Lower leg skin (tissue), 3 donors: ENCODE measurements around the gene KAZN.

Source experiments
- CTCF ChIP-seq, 3 donors: fragments of 450-650 bp; IDR thresholded peaks; one replicate each; pipeline ENCODE4 v1.5.1; 2016; ENCODE audit warnings: antibody characterized with exemption in 3 of 3, mild to moderate bottlenecking in 3 of 3, moderate library complexity in 2 of 3
- POLR2A ChIP-seq, 2 donors: fragments of 450-650 bp; IDR thresholded peaks; one replicate each; pipeline ENCODE4 v1.6.1; 2016 to 2017; ENCODE audit warnings: antibody characterized with exemption in 2 of 2, mild to moderate bottlenecking in 1 of 2, moderate library complexity in 1 of 2

- TF ChIP-seq CTCF (IDR thresholded peaks at IDR 0.05) (no peak), POLR2A (IDR thresholded peaks at IDR 0.05) (no peak)
Observed at GRCh38 chr1:14934867-14935266, 336.4 kb downstream of the KAZN start.
